NB4 (cell line): ENCODE measurements around the gene MYT1.

Experiments used
- DNase-seq: peaks from one replicate; pipeline ENCODE4 v3.0.0; 2010; ENCODE audit warnings: low read depth
- H3K4me3 ChIP-seq: one replicate; pipeline ENCODE4 v1.5.1; 2011; ENCODE audit warnings: mild to moderate bottlenecking, low read depth, low read length, moderate library complexity
- MYC ChIP-seq: IDR thresholded peaks from 2 replicates; pipeline ENCODE4 v1.6.1; 2011; ENCODE audit warnings: low read depth, low read length
- POLR2A ChIP-seq: IDR thresholded peaks from 2 replicates; pipeline ENCODE4 v1.6.1; 2011; ENCODE audit warnings: mild to moderate bottlenecking; ENCODE audit not compliant: insufficient read length; ENCODE audit errors: extremely low read depth
- TF ChIP-seq, protein P1 (sequence below): IDR thresholded peaks from 2 replicates; pipeline ENCODE4 v1.6.1; 2011; ENCODE audit warnings: low read depth, low read length
- TF ChIP-seq, protein P2 (sequence below): IDR thresholded peaks from one replicate; pipeline ENCODE4 v1.5.1; 2012; ENCODE audit warnings: low read depth, low read length

Gene MYT1

DNA sequence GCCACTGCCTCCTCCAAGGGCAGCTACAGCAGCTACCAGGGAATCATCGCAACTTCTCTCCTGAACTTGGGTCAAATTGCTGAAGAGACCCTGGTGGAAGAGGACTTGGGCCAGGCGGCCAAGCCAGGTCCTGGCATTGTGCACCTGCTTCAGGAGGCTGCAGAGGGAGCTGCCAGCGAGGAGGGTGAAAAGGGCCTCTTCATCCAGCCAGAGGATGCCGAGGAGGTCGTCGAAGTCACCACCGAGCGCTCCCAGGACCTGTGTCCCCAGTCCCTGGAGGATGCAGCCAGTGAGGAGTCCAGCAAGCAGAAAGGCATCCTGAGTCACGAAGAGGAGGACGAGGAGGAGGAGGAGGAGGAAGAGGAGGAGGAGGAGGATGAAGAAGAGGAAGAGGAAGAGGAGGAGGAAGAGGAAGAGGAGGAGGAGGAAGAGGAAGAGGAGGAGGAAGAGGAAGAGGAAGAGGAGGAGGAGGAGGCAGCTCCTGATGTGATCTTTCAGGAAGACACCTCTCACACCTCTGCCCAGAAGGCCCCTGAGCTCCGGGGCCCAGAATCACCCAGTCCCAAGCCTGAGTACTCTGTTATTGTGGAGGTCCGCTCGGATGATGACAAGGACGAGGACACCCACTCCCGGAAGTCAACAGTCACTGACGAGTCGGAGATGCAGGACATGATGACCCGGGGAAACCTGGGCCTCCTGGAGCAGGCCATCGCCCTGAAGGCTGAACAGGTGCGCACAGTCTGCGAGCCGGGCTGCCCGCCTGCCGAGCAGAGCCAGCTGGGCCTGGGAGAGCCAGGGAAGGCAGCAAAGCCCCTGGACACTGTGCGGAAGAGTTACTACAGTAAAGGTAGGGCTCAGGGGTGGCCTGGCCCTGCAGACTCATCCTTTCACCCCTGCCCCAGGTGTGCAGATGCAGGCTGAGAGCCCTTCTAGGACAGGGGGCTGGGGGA, 43.7 kb downstream of the MYT1 start:
- TF ChIP-seq, protein P1, sequence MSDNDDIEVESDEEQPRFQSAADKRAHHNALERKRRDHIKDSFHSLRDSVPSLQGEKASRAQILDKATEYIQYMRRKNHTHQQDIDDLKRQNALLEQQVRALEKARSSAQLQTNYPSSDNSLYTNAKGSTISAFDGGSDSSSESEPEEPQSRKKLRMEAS = no peak
- TF ChIP-seq MYC = no peak
- TF ChIP-seq, protein P2, sequence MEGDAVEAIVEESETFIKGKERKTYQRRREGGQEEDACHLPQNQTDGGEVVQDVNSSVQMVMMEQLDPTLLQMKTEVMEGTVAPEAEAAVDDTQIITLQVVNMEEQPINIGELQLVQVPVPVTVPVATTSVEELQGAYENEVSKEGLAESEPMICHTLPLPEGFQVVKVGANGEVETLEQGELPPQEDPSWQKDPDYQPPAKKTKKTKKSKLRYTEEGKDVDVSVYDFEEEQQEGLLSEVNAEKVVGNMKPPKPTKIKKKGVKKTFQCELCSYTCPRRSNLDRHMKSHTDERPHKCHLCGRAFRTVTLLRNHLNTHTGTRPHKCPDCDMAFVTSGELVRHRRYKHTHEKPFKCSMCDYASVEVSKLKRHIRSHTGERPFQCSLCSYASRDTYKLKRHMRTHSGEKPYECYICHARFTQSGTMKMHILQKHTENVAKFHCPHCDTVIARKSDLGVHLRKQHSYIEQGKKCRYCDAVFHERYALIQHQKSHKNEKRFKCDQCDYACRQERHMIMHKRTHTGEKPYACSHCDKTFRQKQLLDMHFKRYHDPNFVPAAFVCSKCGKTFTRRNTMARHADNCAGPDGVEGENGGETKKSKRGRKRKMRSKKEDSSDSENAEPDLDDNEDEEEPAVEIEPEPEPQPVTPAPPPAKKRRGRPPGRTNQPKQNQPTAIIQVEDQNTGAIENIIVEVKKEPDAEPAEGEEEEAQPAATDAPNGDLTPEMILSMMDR = no peak
- no peak for DNase-seq
- no peak overlapping the region for H3K4me3 ChIP-seq

DNA sequence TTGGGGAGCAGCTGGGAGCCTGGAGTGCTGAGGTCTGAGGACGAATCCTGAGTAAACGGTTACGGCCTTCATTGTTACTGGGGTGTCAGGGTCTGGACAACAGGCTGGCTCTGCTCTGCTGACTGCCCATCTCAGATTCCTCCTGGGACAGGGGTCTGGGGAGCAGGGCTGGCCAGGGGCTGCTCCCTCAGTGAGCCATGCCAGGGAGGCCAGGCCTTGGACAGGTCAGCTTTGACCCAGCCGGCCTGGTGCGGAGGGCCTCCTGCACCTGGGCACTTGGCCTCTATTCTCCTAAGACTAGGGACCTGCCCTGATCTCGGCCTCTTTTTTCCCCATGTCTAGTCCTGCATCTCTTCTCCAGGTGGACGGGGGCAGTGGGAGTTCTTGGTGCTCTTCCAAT, 44.9 kb downstream of the MYT1 start:
- DNase-seq = no peak
- H3K4me3 ChIP-seq = no peak overlapping the region
- TF ChIP-seq, protein P2 = no peak
- TF ChIP-seq POLR2A = no peak
- TF ChIP-seq, protein P1 = no peak
- TF ChIP-seq MYC = no peak

DNA sequence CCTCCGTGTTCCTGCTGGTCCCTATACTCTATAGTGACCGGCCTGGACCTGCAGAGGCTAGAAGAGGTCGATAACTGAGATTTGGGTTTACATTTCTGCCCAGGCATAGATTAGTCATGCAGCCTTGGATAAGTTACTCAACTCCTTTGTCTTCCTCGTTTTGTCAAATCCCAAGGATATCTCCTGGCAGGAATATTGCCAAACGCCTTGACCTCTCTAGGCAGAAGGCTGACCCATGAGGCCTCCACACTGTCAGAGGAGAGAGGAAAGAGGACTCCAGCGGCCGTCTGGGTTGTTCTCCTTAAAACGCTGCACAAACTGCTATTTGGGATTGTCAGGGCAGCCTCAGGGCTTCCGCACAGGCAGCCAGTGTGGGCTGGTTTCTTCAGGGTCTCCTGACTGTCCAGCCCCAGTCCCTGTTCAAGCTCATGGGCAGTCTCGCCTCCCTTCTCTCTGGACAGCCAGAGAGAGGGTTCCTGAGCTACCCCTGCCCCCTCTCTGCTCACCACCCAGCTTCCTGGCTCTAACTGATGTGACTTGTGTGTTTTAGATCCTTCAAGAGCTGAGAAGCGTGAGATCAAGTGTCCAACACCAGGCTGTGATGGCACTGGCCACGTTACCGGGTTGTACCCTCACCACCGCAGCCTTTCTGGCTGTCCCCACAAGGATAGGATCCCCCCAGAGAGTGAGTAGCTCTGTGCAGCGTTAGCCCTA, 46.6 kb downstream of the MYT1 start:
- no peak for DNase-seq
- H3K4me3 ChIP-seq = no peak overlapping the region
- TF ChIP-seq, protein P1 = no peak
- no peak for TF ChIP-seq MYC
- TF ChIP-seq, protein P2 = no peak
- no peak for TF ChIP-seq POLR2A

DNA sequence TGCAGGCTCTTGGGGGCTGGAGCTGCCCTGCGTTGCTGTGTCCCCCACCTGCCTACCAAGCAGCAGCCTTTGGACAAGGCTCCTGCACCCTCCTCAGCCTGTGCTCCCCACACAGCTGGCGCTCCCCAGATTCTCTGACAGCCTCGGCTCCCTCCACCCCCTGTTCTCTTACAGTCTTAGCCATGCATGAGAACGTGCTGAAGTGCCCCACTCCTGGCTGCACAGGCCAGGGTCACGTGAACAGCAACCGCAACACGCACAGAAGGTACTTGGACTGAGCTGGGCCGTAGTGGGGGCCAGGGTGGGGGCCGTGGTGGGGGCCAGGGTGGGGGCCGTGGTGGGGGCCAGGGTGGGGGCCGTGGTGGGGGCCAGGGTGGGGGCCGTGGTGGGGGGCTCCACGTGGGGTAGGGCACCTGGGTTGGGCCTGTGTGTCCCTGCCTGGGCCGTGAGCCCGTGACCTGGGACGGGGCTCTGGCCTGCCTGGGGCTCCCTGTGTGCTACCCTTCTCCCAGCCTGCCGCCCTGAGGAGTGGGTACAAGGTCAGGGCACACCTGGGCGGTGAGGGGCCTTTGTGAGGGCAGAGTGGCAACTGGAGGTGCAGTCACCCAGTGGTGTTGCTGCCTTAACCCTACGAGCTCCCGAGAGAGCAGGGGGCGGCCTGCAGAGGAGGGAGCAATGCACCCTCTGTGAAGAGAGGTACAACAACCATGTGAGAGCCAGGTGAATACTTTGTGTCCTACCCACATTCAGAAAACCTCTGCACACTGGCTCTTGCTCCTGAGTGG, 47.8 kb downstream of the MYT1 start:
- TF ChIP-seq, protein P2 = no peak
- TF ChIP-seq POLR2A = no peak
- TF ChIP-seq MYC = no peak
- TF ChIP-seq, protein P1 = no peak
- H3K4me3 ChIP-seq = no peak overlapping the region
- DNase-seq = no peak

DNA sequence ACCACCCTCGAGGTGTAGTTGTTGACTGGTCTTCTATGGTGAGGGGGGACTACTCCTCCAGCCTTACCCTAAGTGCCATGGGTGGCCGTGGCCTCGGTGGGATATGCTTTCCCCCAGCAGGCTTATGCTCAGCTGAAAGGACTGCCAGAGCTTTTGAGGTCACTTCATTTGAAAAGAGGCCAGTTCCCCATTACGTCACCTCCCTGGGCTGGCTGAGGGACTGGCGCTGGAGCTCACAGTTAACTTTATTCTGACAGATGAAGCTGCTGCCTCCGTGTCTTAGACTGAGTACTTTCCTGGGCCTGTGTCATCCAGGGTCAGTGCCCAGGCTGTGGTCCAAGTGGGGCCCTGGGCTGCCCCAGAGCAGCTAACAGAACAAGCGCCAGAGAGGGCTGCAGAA, 48.5 kb downstream of the MYT1 start:
- TF ChIP-seq POLR2A (no peak), MYC (no peak)
- TF ChIP-seq, protein P2 = no peak
- TF ChIP-seq, protein P1 = no peak
- DNase-seq = peak; percentile 30
- H3K4me3 ChIP-seq = no peak overlapping the region
